Nephron (organoid): ENCODE data around the gene DCP2.

Experiments used
- H3K27ac Mint-ChIP-seq, 3 experiments: 2 replicates each; pipeline ENCODE4 v1.8.0; 2020; ENCODE audit warnings: mixed read lengths in 3 of 3, mild to moderate bottlenecking in 2 of 3, moderate library complexity in 1 of 3
- H3K27me3 Mint-ChIP-seq: 2 replicates; pipeline ENCODE4 v1.8.0; 2021; ENCODE audit warnings: low read depth, mild to moderate bottlenecking, moderate library complexity, mixed read lengths
- H3K36me3 Mint-ChIP-seq: 2 replicates; pipeline ENCODE4 v1.8.0; 2020; ENCODE audit warnings: low read depth, mixed read lengths
- H3K4me1 Mint-ChIP-seq: 2 replicates; pipeline ENCODE4 v1.8.0; 2020; ENCODE audit warnings: mixed read lengths
- H3K4me3 Mint-ChIP-seq, 3 experiments: 2 replicates each; pipeline ENCODE4 v1.8.0; 2020; ENCODE audit warnings: mild to moderate bottlenecking in 3 of 3, mixed read lengths in 3 of 3, moderate library complexity in 2 of 3
- H3K9me3 Mint-ChIP-seq: 2 replicates; pipeline ENCODE4 v1.8.0; 2020; ENCODE audit warnings: mixed read lengths
- TF ChIP-seq, protein P1 (sequence below), 3 experiments: fragments of 200-600 bp; sonication (generic); IDR thresholded peaks; one replicate each; pipeline ENCODE4 v1.5.0; 2021; ENCODE audit warnings: antibody characterized with exemption in 3 of 3; ENCODE audit not compliant: unreplicated experiment in 3 of 3

Gene DCP2

DNA sequence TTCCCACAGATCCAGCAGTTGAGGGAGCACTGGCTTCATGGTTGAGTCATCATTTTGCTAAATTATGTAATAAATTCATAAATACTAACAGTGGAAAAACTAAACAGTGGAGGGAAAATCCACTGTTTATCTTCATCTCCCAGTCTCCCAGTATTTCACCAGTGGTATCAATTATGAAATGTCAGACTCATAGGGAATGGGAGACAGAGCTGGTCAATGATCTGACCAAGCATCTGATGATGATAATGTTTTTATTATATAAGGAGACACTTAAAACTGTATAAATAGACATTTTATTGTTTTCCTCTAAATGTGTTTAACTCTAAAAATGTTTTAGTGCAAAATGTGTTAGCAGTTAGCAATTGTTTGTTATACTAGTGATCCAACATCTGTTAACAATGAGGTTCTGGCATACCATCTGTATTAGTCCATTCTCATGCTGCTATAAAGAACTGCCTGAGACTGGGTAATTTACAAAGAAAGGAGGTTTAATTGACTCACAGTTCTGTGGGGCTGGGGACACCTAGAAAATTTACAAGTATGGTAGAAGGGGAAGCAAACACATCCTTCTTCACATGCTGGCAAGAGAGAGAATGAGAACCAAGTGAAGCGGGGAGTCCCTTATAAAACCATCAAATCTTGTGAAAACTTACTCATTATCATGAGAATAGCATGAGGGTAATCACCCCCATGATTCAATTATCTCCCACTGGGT lies 42.8 kb upstream of the DCP2 start:
- peaks cover 42% of the 10 kb centered on the region for H3K27me3 Mint-ChIP-seq
- no peak overlapping the region for H3K27ac Mint-ChIP-seq
- H3K36me3 Mint-ChIP-seq = no peaks in the 10 kb centered on the region
- H3K4me1 Mint-ChIP-seq = no peaks in the 10 kb centered on the region
- no peak overlapping the region for H3K4me3 Mint-ChIP-seq
- TF ChIP-seq, protein P1, sequence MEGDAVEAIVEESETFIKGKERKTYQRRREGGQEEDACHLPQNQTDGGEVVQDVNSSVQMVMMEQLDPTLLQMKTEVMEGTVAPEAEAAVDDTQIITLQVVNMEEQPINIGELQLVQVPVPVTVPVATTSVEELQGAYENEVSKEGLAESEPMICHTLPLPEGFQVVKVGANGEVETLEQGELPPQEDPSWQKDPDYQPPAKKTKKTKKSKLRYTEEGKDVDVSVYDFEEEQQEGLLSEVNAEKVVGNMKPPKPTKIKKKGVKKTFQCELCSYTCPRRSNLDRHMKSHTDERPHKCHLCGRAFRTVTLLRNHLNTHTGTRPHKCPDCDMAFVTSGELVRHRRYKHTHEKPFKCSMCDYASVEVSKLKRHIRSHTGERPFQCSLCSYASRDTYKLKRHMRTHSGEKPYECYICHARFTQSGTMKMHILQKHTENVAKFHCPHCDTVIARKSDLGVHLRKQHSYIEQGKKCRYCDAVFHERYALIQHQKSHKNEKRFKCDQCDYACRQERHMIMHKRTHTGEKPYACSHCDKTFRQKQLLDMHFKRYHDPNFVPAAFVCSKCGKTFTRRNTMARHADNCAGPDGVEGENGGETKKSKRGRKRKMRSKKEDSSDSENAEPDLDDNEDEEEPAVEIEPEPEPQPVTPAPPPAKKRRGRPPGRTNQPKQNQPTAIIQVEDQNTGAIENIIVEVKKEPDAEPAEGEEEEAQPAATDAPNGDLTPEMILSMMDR (IDR thresholded peaks at IDR 0.05; ENCODE audit: unreplicated experiment in 3 of 3) = no peak
- no peaks in the 10 kb centered on the region for H3K9me3 Mint-ChIP-seq

DNA sequence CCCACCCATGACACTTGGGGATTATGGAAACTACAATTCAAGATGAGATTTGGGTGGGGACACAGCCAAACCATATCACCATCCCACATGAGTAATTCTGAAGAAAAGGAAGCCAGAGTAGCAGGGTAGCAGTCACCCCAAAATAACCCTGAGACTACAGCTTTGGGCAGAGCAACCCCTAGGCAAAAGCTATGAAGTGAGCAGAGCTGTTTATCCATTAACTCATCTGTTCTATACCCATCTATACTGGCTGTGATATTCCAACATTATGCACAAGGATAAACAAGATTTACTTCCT lies 42.3 kb upstream of the DCP2 start:
- no peaks in the 10 kb centered on the region for H3K36me3 Mint-ChIP-seq
- H3K9me3 Mint-ChIP-seq = no peaks in the 10 kb centered on the region
- H3K27me3 Mint-ChIP-seq = peaks cover 39% of the 10 kb centered on the region
- no peak overlapping the region for H3K27ac Mint-ChIP-seq
- no peaks in the 10 kb centered on the region for H3K4me1 Mint-ChIP-seq
- no peak overlapping the region for H3K4me3 Mint-ChIP-seq
- TF ChIP-seq, protein P1 (IDR thresholded peaks at IDR 0.05; ENCODE audit: unreplicated experiment in 3 of 3) = no peak

DNA sequence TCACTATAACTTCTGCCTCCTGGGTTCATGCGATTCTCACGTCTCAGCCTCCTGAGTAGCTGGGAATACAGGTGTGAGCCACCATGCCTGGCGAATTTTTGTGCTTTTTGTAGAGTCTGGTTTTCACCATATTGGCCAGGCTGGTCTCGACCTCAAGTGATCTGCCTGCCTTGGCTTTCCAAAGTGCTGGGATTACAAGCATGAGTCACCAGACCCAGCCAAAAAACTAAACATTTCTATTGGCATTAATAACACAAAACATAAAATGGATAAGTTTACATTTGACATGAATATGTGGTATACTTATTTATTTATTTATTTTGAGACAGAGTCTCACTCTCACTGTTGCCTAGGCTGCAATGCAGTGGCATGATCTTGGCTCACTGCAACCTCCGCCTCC lies 40.9 kb upstream of the DCP2 start:
- Mint-ChIP-seq H3K9me3 (no peaks in the 10 kb centered on the region), H3K27me3 (peaks cover 33% of the 10 kb centered on the region), H3K4me3 (no peak overlapping the region), H3K4me1 (no peaks in the 10 kb centered on the region), H3K27ac (no peak overlapping the region), H3K36me3 (no peaks in the 10 kb centered on the region)
- TF ChIP-seq, protein P1 (IDR thresholded peaks at IDR 0.05; ENCODE audit: unreplicated experiment in 3 of 3) = no peak

DNA sequence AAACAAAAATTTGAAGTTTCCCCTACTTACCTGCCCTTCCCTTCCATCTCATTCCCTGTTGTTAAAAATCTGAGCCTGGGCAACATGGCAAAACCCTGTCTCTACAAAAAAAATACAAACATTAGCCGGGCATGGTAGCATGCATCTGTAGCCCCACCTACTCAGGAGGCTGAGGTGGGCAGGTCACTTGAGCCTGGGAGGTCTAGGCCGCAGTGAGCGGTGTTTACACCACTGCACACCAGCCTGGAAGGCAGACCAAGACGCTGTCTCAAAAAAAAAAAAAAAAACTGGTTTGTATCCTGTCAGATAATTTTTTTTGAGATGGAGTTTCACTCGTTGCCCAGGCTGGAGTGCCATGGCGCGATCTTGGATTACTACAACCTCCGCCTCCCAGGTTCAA lies 38.3 kb upstream of the DCP2 start:
- no peaks in the 10 kb centered on the region for H3K9me3 Mint-ChIP-seq
- no peaks in the 10 kb centered on the region for H3K36me3 Mint-ChIP-seq
- H3K4me3 Mint-ChIP-seq = no peak overlapping the region
- H3K27me3 Mint-ChIP-seq = peaks cover 29% of the 10 kb centered on the region
- TF ChIP-seq, protein P1 (IDR thresholded peaks at IDR 0.05; ENCODE audit: unreplicated experiment in 3 of 3) = no peak
- H3K27ac Mint-ChIP-seq = no peak overlapping the region
- H3K4me1 Mint-ChIP-seq = no peaks in the 10 kb centered on the region

DNA sequence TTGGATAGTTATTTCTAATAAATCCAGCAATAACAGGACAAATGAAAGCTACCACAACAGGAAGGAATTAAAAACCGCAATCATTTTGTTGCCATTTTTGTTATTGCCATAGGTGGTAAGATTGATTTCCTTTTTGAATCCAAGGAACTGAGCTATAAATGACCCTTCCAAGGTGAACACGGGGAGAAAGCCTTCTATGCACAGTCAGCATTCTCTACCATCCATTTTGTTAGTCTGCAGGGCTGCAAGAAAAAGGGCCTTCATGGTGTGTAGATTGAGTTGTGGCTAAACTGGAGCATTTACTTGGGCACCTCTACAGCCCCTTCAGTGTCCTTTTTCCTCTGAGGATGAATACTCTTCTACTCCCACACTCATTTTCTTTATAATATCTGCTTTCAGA lies 35.9 kb upstream of the DCP2 start:
- no peaks in the 10 kb centered on the region for H3K4me1 Mint-ChIP-seq
- no peaks in the 10 kb centered on the region for H3K9me3 Mint-ChIP-seq
- no peaks in the 10 kb centered on the region for H3K36me3 Mint-ChIP-seq
- H3K4me3 Mint-ChIP-seq = no peak overlapping the region
- TF ChIP-seq, protein P1 (IDR thresholded peaks at IDR 0.05; ENCODE audit: unreplicated experiment in 3 of 3) = no peak
- H3K27ac Mint-ChIP-seq = no peak overlapping the region
- H3K27me3 Mint-ChIP-seq = peaks cover 21% of the 10 kb centered on the region

DNA sequence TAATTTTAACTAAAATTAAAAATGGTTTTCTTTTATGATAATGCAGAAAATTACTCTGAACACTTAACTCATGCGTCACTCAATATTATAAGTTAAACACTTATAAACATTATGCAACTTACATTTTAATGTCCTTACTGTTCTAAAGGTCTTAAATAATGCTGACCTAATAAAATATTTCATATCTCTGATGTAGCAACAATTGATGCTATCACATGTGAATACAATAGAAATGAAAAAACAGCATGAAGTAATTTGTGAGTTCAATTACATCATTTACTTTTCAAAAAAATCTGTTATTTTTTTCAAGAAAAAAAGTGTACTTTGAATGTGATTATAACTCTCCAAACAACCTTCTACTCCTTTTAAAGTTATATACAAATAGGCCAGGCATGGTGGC lies 28.1 kb upstream of the DCP2 start:
- Mint-ChIP-seq H3K9me3 (peaks cover 3% of the 10 kb centered on the region), H3K4me3 (no peak overlapping the region), H3K27ac (no peak overlapping the region), H3K27me3 (peaks cover 21% of the 10 kb centered on the region), H3K36me3 (peaks cover 2% of the 10 kb centered on the region), H3K4me1 (no peaks in the 10 kb centered on the region)
- TF ChIP-seq, protein P1 (IDR thresholded peaks at IDR 0.05; ENCODE audit: unreplicated experiment in 3 of 3) = no peak
